Renal cortex interstitium (tissue), 11 donors: ENCODE results near the gene FBXL17. TPM values are rescaled to one million over a fixed set of nuclear protein-coding genes. Genes with fewer than 3 reads are reported as not detected.

ENCODE experiments used
- DNase-seq, 11 donors: peaks; one replicate each; pipeline ENCODE4 v3.0.0-alpha.2; 2013; ENCODE audit warnings: low read depth in 9 of 11, low spot score in 4 of 11; ENCODE audit errors: extremely low read depth in 1 of 11
- polyA plus RNA-seq, 3 donors: library from polyadenylated mRNA; unstranded; fragments of 120-200 nt; gene quantifications; one replicate each; pipeline ENCODE4 v1.2.1, GENCODE V29; 2013; ENCODE audit not compliant: insufficient read length in 3 of 3

Gene FBXL17
- polyA plus RNA-seq, 3 donors = 27.2 to 33.6 (median 30.4) TPM

GRCh38 chr5:108079753-108080152, 302.1 kb downstream of the FBXL17 start:
- DNase-seq = no peak

GRCh38 chr5:108078882-108079281, 303.0 kb downstream of the FBXL17 start:
- no peak for DNase-seq

GRCh38 chr5:108078345-108078744, 303.6 kb downstream of the FBXL17 start:
- no peak for DNase-seq

- no peak for DNase-seq
These were observed 307.3 kb downstream of the FBXL17 start for GRCh38 chr5:108074626-108075025.

GRCh38 chr5:108064302-108064701, 317.6 kb downstream of the FBXL17 start:
- no peak for DNase-seq

GRCh38 chr5:108061941-108062340, 320.0 kb downstream of the FBXL17 start:
- no peak for DNase-seq

- no peak for DNase-seq
These were observed 321.6 kb downstream of the FBXL17 start for GRCh38 chr5:108060340-108060739.

- DNase-seq = no peak
These were observed 322.6 kb downstream of the FBXL17 start for GRCh38 chr5:108059334-108059733.

GRCh38 chr5:108054349-108054748, 327.5 kb downstream of the FBXL17 start:
- no peak for DNase-seq

- no peak for DNase-seq
These were observed 334.8 kb downstream of the FBXL17 start for GRCh38 chr5:108046955-108047670.

GRCh38 chr5:108036482-108036881, 345.4 kb downstream of the FBXL17 start:
- no peak for DNase-seq

- no peak for DNase-seq
These were observed 353.0 kb downstream of the FBXL17 start for GRCh38 chr5:108028883-108029282.

GRCh38 chr5:108028412-108028811, 353.5 kb downstream of the FBXL17 start:
- DNase-seq = peak in 4 of 11 donors; percentile 3 to 24 (median 10)

GRCh38 chr5:108025957-108026356, 355.9 kb downstream of the FBXL17 start:
- DNase-seq = no peak

GRCh38 chr5:108024986-108025385, 356.9 kb downstream of the FBXL17 start:
- no peak for DNase-seq

GRCh38 chr5:108016101-108016500, 365.8 kb downstream of the FBXL17 start:
- DNase-seq = no peak

- DNase-seq = no peak
These were observed 375.1 kb downstream of the FBXL17 start for GRCh38 chr5:108006791-108007190.

- DNase-seq = peak in 4 of 11 donors; percentile 7 to 14 (median 7)
These were observed 378.7 kb downstream of the FBXL17 start for GRCh38 chr5:108003178-108003577.

GRCh38 chr5:108001222-108001621, 380.7 kb downstream of the FBXL17 start:
- DNase-seq = no peak

GRCh38 chr5:107997338-107997980, 384.4 kb downstream of the FBXL17 start:
- no peak for DNase-seq

GRCh38 chr5:107993341-107993740, 388.6 kb downstream of the FBXL17 start:
- no peak for DNase-seq
